ENCODE results near the gene SLC49A3.

GRCh38 chr4:635851-636627, 52.9 kb downstream of the SLC49A3 start:
- no peak for TF ChIP-seq CTCF (conservative IDR thresholded peaks at IDR 0.05; ENCODE audit: low read length)
- TF ChIP-seq EZH2phosphoT487 (IDR thresholded peaks at IDR 0.05; ENCODE audit: borderline replicate concordance, low read depth, low read length), result no peak
